NCI-H146 (cell line): Measurements from ENCODE around the gene AGER.
"Not testable (repeated sequence)": the region's sequence is repeated elsewhere in the genome, so short reads cannot be mapped to it uniquely, and the experiment has no call there.

Experiments used
- DNase-seq: peaks from one replicate; lab custom pipeline; 2025; lab: John Stamatoyannopoulos, UW

The AGER gene

DNA sequence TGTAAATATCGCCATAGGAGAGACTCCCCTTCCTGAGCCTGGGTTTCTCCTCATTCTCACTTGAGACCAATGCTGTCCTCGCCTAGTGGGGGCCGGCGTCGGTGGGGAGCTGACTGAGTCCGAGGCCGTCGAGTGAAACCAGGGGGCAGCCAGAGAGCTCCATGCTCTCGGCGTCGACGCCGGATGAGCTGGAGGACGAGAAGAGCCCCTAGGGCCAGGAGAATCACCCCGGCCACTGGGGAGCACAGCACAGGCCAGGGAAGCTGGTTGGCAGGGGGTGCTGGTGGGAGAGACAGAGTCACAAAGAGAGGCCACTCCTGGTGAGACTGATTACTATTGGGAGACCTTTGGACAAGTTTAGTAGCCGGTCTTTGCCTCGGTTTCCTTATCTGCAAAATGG, 14.8 kb upstream of the AGER start:
- no peak for DNase-seq

GRCh38 chr6:32198345-32198696, 14.3 kb upstream of the AGER start:
- DNase-seq = no peak

DNA sequence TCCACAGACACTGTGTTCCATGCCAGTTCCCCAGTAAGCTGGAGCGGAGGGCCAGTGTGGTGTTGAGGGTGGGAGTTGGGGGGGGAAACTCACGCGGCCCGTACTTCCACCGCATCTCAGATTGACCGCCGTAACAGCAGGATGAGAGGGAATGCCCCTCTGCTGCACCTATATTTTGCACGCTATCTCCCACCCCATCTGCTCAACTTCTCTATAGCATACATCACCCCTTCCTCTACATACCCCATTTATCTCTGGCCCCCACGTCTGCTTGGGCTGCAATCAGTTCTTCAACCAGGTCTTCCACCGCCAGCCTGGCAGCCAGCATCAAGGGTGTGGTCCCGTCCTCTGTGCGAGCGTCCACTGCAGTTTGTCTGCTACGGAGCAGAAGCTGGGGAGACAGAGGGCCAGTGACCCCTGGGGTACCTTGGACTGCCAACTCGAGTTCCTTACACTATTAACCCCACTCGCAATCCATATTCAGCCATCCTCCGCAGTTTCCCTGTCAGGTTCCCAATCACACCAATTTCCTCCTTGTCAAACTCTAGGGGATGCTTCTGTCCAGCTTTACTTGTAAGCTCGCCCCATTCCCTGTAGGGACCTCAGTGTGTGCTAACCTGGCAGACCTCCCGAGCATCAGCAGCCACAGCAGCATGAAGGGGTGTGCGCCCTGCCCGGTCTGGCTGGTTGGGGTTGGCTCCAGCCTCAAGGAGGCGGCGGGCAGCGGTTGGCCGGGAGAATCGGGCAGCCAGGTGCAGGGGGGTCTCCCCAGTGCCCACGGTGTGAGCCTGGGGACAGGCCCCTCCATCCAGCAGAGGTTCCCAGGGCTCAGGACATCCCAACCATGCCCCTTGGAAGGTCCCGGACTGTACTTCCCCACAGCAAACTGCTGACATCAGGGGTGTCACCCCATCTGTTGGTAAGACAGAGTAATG, 12.9 kb upstream of the AGER start:
- peak; percentile 40 for DNase-seq

- peak; percentile 90 for DNase-seq
These were observed 12.0 kb upstream of the AGER start for GRCh38 chr6:32195902-32196681.

- DNase-seq = peak; percentile 100
These were observed 11.5 kb upstream of the AGER start for GRCh38 chr6:32195652-32195901.

DNA sequence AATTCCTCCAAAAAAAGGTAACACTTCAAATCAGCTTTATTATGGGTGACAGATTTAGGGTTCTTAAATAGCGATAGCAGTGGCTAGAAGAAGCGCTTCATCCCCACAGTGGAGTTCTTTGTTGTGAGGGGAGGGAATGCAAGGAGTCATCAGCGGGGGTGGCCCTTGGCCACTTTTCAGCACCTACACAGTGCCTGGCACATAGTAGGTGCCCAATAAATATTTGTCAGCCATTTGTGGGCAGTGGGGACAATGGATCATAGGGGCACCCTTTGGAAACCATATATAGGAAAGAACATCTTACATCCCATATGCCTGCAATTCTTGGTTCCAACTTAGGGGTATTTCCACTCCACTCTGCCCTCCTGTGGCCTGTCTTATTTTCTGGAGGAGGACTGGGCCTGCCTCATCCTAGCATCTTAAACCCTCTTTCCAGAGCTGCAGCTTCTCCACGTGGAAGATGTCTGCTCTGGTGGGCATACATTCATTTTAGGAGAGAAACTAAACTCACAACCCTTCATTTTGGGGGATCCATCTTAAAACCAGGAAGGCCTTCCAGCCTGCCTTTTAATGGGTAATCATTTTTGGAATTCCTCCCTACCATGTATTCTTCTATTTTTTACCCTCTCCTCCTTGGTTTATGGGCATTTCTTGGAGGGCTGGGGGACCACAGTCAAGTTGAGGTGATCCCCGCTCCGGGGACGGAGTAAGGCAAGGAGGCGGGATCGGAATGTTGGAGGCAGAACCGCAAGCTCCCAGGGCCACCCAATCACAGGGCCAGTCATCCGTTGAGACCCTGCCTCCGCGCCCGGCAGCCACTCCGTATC, 11.0 kb upstream of the AGER start:
- peak; percentile 28 for DNase-seq

DNA sequence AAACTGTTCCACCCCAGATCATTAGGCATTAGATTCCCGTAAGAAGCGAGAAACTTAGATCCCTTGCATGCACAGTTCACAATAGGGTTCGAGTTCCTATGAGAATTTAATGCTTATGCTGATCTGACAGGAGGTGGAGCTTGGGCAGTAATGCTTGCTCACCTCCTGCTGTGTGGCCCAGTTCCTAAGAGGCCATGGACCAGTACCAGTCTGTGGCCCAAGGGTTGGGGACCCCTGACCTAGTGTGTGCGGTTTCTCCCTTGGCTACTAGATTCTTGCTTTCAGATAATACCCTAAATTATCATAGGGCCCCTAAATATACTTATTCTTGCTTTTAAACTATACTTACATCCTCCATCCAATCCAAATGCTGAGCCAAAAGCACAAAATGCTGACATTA, 10.3 kb upstream of the AGER start:
- no peak for DNase-seq

DNA sequence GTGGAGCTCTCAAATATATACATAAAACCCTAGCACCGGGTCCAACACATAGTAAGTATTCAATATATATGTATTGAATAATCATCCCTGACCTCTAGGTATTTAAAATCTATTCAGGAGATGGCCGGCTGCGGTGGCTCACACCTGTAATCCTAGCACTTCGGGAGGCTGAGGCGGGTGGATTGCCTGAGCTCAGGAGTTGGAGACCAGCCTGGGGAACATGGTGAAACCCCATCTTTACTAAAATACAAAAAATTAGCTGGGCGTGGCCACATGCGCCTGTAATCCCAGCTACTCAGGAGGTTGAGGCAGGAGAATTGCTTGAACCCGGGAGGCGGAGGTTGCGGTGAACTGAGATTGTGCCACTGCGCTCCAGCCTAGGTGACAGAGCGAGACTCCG, 9.0 kb upstream of the AGER start:
- DNase-seq = not testable (repeated sequence)

- no peak for DNase-seq
These were observed 8.6 kb upstream of the AGER start, which contains the start of gene GPSM3 for GRCh38 chr6:32192608-32193039. TSS of gene GPSM3 (minus strand) at chr6:32192643. CDS start at chr6:32192513, 130 bp downstream.

DNA sequence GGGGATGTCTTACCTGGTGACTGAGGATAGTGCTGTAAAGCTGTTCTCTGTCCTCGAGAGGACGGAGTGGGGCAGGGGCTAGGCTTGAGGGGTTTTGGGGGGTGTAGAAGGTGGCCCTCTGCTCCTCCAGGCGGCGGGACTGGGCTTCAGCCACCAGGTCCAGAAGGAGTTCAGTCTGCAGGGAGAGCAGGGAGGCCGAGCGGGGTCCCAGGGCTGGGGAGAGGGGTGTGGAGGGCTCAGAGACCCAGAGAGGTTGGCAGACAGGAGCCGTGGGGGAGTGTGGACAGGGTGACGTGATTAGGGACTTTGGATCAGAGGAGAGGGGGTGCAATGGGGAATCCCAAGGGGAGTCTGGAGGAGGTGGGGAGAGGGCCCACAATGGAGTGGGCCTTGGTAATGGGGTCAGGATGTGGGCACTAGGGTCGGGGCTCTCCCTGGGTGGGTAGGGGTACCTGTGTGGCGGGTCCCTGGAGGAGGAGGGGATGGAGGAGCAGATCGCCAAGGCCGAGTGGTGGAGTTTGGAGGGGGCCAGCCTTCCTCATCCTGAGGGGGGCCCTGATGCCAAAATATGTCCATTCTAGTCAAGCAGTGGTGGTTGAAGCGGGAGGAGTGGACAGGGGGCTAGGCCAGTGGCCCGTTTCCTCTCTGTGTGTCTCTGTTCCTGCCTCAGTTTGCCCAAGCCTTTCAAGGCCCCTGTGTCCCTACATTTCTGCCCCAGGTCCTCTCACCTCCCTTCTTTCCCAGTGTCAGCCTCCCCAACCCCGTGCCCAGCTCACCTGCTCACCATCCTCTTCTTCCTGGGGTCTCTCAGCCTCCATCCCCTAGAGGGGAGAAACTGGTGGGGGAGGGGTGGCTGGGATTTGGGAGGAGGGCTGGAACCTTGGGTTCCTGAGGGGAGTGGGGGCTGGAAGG, 7.9 kb upstream of the AGER start:
- DNase-seq = no peak

DNA sequence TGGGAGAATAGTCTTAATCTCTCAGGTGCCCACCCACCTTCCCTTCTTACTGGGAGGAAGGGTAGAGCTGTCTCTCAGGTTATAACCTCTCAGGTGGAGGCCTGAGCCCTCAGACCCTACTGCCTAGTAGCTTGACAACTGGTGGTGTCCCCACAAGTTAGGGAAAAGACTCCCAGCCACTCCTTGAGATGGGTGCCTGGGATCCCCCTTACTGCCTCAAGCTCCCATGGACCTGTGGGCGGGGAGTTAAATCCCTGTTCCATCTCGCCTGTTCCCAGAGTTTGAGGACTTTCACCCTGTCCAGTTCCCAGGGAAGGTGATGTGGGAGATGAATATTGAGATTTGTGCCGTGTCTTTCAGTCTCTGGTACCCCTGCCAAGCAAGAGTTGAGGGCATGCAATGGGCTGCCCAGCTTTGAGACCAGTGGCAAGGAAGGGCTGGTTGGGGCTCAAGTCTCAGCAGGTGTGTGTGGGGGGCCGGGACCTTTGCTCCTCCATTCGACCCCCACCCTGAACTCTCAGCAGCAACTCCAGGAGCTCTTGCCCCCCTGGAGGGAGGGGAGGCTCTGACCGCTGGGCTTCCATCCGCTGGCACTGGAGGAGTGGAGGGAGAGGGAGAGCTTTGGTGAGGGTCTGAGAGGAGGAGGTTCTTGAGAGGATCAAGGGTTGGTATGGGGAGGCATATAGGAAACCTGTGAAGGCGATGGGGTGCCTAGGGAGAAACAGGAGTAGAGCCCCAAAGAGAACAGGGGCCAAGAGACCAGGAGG, 7.0 kb upstream of the AGER start:
- no peak for DNase-seq

DNA sequence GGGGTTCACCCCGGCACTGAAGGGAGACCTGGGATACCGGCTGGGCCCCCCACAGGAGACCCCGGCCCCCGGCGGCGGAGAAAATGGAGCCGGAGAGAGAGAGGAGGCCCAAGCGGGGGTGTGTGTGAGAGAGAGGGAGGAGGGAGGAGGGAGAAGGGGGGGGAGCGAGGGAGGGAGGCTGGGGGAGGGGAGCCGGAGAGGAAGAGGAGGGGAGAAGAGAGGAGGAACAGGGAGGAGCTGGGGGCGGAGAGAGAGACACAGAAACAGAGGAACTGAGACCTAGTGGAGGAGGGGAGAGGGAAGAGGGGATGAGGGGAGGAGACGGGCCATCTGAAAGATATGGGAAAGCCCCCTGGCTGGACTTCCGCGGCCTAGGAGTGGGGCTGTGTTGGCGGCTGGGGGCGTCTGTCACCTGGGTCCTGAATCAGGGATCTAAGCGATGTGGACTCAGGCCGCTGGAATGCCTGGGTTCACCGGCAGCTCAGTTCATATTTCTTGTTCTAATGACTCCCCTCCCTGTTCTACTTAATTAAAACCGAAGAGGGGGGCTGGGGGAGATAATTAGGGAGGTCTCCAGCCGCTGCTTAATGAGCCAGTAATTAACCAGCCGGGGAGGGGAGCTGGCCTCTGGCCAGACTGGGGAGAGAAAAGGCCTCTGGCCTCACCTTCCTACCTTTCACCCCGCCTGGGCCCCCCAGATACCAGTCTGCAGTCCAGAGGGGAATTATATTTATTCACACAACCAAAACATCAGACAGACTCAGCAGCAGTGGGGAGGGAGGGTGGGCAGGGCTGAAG, 6.2 kb upstream of the AGER start, which contains the start of gene PBX2:
Gene PBX2 (minus strand): TSS at position 149 of the 798 bp plus-strand sequence. CDS start 287 bp downstream, outside the sequence.
- DNase-seq = peak; percentile 89

- DNase-seq = no peak
These were observed 5.6 kb upstream of the AGER start for GRCh38 chr6:32189742-32190053.

GRCh38 chr6:32189069-32189741, 5.2 kb upstream of the AGER start:
- DNase-seq = no peak

DNA sequence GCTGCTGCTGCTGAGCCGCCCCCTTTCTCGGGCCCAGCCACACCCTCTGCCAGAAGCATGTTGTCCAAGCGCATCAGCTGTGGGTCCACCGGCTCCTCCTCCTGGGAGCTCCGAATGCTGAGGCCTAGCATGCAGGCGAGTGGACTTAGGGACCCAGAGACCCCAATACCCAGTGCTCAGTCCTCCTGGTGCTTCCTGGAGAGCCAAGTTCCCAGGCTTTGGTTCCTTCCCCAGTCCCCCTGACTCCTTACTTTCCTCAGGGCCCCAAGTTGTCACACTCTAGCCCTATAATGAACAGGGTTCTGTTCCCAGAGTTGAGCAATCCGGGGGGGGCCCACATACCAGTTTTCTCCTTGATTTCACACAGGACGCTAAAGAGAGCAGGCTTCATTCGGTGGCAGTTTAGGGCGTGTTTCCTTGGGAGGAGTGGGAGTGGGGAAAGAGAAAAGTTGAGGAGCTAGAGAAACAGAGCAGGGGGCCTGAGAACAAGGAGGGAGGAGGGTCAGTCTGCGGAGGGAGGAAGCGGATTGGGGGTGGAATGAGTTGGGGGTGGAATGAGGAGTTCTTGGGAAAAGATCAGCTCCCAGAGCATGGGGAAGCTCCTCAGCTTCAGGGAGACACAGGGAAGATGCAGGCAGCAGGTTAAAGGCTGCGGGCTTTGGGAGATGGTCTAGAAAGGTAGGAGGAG, 4.5 kb upstream of the AGER start:
- no peak for DNase-seq

GRCh38 chr6:32187725-32188380, 3.8 kb upstream of the AGER start:
- not testable (repeated sequence) for DNase-seq

GRCh38 chr6:32187009-32187709, 3.1 kb upstream of the AGER start:
- no peak for DNase-seq
